C4-2B (cell line): ENCODE data around the gene SLIT3.

Experiments
- H3K27ac ChIP-seq: fragments of 450-650 bp; 2 replicates; pipeline ENCODE4 v1.5.1; 2017
- ZFX ChIP-seq: fragments of 450-650 bp; IDR thresholded peaks from 2 replicates; pipeline ENCODE4 v1.6.1; 2017
- TF ChIP-seq, protein P1 (sequence below): fragments of 450-650 bp; conservative IDR thresholded peaks from 2 replicates; pipeline ENCODE4 v1.5.1; 2017; ENCODE audit warnings: mild to moderate bottlenecking

Gene SLIT3

DNA sequence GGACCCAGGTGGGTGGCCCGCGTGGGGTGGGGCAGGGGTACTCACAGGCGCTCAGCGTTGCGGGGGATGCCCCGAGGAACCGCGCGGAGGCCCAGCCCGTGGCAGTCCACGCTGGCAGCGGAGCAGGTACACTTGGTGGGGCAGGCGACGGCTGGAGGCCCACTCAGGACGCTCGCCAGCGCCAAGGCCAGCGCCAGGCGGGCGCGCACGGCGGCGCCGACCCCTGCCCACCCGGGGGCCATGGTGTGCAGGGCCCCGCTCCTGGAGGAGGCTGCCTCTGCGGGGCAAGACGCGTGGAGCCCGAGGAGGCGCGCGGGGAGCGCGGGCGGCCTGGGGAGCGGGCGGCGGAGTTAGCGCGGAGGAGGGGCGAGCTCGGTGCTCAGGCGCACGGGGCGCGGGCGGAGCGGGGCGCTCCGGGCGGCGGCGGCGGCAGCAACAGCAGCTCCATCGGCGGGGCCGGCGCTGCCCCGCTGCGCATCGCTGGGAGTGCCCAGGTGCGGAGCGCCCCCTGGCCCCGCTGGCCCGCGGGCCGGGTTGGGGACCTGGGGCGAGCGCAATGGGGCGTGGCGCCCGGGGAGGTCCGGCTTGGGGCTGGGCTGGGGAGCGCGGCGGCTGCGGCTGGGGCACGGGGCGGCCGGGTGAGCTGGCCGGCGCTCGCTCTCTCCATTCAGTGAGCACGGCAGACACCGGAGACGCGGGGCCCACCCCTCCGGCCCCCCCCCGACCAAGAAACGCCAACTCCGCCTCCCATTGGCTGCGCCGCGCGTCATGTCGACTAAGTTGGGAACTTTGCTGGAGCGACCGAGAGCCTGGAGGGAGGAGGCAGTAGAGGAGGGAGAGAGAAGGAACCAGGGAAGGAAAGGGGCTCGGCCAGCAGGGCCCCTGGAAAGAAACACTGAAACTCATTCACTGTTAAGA, at the start of gene SLIT3:
Gene SLIT3, minus strand, starts transcription at position 672 of the 918 bp plus-strand sequence. Its CDS starts 430 bp downstream, at position 242.
- no peak within 1 kb of the TSS for H3K27ac ChIP-seq
- TF ChIP-seq ZFX, result no peak
- TF ChIP-seq, protein P1, sequence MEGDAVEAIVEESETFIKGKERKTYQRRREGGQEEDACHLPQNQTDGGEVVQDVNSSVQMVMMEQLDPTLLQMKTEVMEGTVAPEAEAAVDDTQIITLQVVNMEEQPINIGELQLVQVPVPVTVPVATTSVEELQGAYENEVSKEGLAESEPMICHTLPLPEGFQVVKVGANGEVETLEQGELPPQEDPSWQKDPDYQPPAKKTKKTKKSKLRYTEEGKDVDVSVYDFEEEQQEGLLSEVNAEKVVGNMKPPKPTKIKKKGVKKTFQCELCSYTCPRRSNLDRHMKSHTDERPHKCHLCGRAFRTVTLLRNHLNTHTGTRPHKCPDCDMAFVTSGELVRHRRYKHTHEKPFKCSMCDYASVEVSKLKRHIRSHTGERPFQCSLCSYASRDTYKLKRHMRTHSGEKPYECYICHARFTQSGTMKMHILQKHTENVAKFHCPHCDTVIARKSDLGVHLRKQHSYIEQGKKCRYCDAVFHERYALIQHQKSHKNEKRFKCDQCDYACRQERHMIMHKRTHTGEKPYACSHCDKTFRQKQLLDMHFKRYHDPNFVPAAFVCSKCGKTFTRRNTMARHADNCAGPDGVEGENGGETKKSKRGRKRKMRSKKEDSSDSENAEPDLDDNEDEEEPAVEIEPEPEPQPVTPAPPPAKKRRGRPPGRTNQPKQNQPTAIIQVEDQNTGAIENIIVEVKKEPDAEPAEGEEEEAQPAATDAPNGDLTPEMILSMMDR, result peak; percentile 16

DNA sequence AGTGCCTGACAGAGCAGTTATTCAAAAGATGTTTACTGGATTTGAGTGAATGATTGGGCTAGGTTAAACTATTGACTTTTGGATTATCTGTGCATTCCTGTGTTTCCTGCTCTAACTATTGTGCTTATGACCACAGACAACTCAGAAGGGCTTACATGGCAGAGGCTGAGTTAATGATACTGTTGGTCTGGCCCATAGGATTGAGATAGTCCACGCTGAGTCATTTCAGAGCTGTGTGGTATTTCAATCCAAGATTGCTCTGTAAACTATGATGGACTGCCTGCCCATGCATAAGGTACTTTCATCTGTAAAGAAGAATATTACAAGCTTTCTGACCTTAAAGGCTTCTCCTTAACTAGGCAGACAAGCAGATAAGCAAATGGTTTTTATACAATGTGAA, 49.1 kb upstream of the SLIT3 start:
- H3K27ac ChIP-seq, result no peak overlapping the region
- TF ChIP-seq ZFX, result no peak
- TF ChIP-seq, protein P1, result no peak

- TF ChIP-seq, protein P1, result no peak
- TF ChIP-seq ZFX, result no peak
- H3K27ac ChIP-seq, result no peak overlapping the region
Measured at GRCh38 chr5:169347786-169348185, 46.8 kb upstream of the SLIT3 start.

- no peak for TF ChIP-seq ZFX
- TF ChIP-seq, protein P1, result no peak
- no peak overlapping the region for H3K27ac ChIP-seq
Measured at GRCh38 chr5:169344629-169345028, 43.7 kb upstream of the SLIT3 start.

- TF ChIP-seq, protein P1, result no peak
- no peak for TF ChIP-seq ZFX
- H3K27ac ChIP-seq, result no peak overlapping the region
Measured at GRCh38 chr5:169343766-169344165, 42.8 kb upstream of the SLIT3 start.

DNA sequence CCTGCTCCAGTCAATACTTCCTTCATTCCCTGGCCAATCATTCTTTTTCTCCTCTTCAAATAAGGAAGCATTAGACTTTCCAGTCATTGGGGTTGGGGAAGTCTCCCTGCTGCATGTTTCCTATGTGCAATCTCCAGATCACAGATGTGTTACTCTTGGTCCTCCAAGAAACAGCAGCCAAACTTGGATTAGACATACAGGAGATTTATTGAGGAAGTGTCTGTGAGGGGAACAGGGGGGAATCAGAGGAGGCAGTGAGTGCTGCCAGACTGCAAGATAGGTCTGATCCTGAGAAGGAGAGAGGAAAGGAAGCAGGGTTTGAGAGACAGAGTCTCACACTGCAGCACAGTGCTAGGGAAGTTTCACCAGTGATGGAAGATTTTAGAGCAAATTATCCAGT, 40.6 kb upstream of the SLIT3 start:
- TF ChIP-seq, protein P1, result no peak
- TF ChIP-seq ZFX, result no peak
- H3K27ac ChIP-seq, result no peak overlapping the region

DNA sequence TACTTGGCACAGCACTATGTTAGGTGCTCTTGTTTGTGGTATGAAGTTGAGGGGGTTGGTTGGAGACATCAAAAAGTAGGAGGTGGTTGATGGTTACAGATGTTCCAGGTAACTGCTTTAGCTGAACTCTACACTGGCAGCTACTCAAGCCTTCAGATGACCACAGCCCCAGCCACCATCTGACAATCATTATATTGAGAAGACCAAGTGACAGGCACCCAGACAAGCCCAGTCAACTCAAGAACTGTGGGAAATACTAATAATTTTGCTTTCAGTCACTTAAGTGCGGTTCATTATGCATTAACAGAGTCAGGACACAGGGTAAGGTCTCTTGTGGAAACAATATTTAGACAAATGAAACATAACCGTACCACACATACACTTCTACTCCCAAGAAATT, 38.9 kb upstream of the SLIT3 start:
- TF ChIP-seq ZFX, result no peak
- TF ChIP-seq, protein P1, result no peak
- no peak overlapping the region for H3K27ac ChIP-seq
